Measurements from ENCODE around the gene CST9.

DNA sequence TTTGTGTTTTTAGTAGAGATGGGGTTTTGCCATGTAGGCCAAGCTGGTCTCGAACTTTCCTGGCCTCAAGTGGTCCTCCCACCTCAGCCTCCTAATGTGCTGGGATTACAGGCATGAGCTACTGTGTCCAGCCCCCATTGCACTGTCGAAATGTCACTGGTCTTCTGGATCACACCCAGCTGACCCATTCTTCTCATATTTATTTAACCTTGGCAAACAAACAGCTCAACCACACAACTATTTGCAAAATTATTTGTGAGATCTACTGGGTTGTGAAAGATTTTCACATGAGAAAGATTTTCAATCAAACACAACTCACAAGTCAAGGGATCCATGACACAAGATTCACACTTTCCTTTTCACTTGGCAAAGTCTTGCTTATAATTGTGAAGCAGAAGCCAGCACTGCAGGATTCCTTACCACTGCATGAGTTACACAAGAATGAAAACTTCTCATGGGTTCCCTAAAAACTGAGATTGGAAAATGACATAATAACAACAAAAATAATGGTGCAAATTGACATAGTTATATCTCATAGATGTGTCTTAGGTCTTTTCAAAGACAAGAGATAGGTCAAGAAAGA lies 35.4 kb downstream of the CST9 start:
- TF ChIP-seq CTCF (IDR thresholded peaks at IDR 0.05) (no peak), POLR2A (IDR thresholded peaks at IDR 0.05) (no peak)
